Peyer's patch (tissue), 4 donors: ENCODE data around the gene TTLL5. TPM values are rescaled to one million over a fixed set of nuclear protein-coding genes. Genes with fewer than 3 reads are reported as not detected.
"Not testable (repeated sequence)": the region's sequence is repeated elsewhere in the genome, so short reads cannot be mapped to it uniquely, and the experiment has no call there.

ENCODE experiments used
- DNase-seq, 3 donors: peaks; one replicate each; pipeline ENCODE4 v3.0.0-alpha.2; 2017 to 2019
- H3K27ac ChIP-seq, 4 donors: fragments of 200-600 bp; sonication (generic); one replicate each; pipeline ENCODE4 v1.5.1; 2016 to 2019
- H3K27me3 ChIP-seq, 2 donors: fragments of 200-600 bp; sonication (generic); one replicate each; pipeline ENCODE4 v1.5.1; 2019
- H3K36me3 ChIP-seq, 3 donors: fragments of 200-600 bp; sonication (generic); one replicate each; pipeline ENCODE4 v1.5.1; 2016 to 2019
- H3K4me1 ChIP-seq, 4 donors: fragments of 200-600 bp; sonication (generic); one replicate each; pipeline ENCODE4 v1.5.1; 2016 to 2019
- H3K4me3 ChIP-seq, 4 donors: fragments of 200-600 bp; sonication (generic); 1 replicate in 3 of 4; 2 replicates in 1 of 4; pipeline ENCODE4 v1.5.1; 2016 to 2019; ENCODE audit warnings: mild to moderate bottlenecking in 1 of 4
- H3K9me3 ChIP-seq, 4 donors: fragments of 200-600 bp; sonication (generic); one replicate each; pipeline ENCODE4 v1.5.1; 2016 to 2019; ENCODE audit warnings: mild to moderate bottlenecking in 1 of 4
- CTCF ChIP-seq, 6 experiments: fragments of 450-650 bp in 4 of 6; fragments of 200-600 bp in 2 of 6; sonication (generic) in 1 of 6; IDR thresholded peaks; one replicate each; pipeline ENCODE4 v1.5.1; 2017 to 2019; ENCODE audit warnings: antibody characterized with exemption in 6 of 6, mild to moderate bottlenecking in 3 of 6, moderate library complexity in 1 of 6
- POLR2A ChIP-seq, 2 donors: fragments of 450-650 bp; IDR thresholded peaks; one replicate each; pipeline ENCODE4 v1.5.1; 2017; ENCODE audit warnings: antibody characterized with exemption in 2 of 2, mild to moderate bottlenecking in 2 of 2, moderate library complexity in 2 of 2
- total RNA-seq, 4 donors: library from RNA; depleted of rRNA; stranded (reverse); fragments of >200 nt; gene quantifications; one replicate each; pipeline ENCODE4 v1.1.0, GENCODE V29; 2016

TTLL5 gene
- total RNA-seq, 4 donors from 2014 or later: 33.6 to 82.5 (median 46.4) TPM

GRCh38 chr14:75840911-75841310, 179.9 kb downstream of the TTLL5 start:
- H3K9me3 ChIP-seq: no peaks in the 10 kb centered on the region
- TF ChIP-seq POLR2A (IDR thresholded peaks at IDR 0.05): no peak

GRCh38 chr14:75842551-75842950, 181.5 kb downstream of the TTLL5 start:
- no peaks in the 10 kb centered on the region for H3K27me3 ChIP-seq
- H3K36me3 ChIP-seq: no peaks in the 10 kb centered on the region
- H3K27ac ChIP-seq: no peak overlapping the region
- no peaks in the 10 kb centered on the region for H3K9me3 ChIP-seq
- H3K4me1 ChIP-seq: peaks cover 0 to 6% (median 0%) of the 10 kb centered on the region in 4 donors
- H3K4me3 ChIP-seq: no peak overlapping the region
- no peak for TF ChIP-seq POLR2A (IDR thresholded peaks at IDR 0.05)
- TF ChIP-seq CTCF (IDR thresholded peaks at IDR 0.05): no peak
- DNase-seq: no peak

More at GRCh38 chr14:75840911-75841310, 179.9 kb downstream of the TTLL5 start:
- H3K4me1 ChIP-seq: peaks cover 0 to 6% (median 0%) of the 10 kb centered on the region in 4 donors
- no peak for DNase-seq
- no peaks in the 10 kb centered on the region for H3K36me3 ChIP-seq
- no peak overlapping the region for H3K4me3 ChIP-seq
- H3K27ac ChIP-seq: no peak overlapping the region
- H3K27me3 ChIP-seq: no peaks in the 10 kb centered on the region

GRCh38 chr14:75844486-75844885, 183.4 kb downstream of the TTLL5 start:
- H3K36me3 ChIP-seq: no peaks in the 10 kb centered on the region
- no peaks in the 10 kb centered on the region for H3K27me3 ChIP-seq
- H3K27ac ChIP-seq: no peak overlapping the region
- no peak for DNase-seq
- no peaks in the 10 kb centered on the region for H3K9me3 ChIP-seq
- TF ChIP-seq CTCF (IDR thresholded peaks at IDR 0.05) (no peak), POLR2A (IDR thresholded peaks at IDR 0.05) (no peak)
- H3K4me3 ChIP-seq: no peak overlapping the region
- H3K4me1 ChIP-seq: peaks cover 0 to 6% (median 0%) of the 10 kb centered on the region in 4 donors

GRCh38 chr14:75845136-75845804, 184.2 kb downstream of the TTLL5 start:
- DNase-seq: no peak
- TF ChIP-seq CTCF (IDR thresholded peaks at IDR 0.05): no peak
- TF ChIP-seq POLR2A (IDR thresholded peaks at IDR 0.05): no peak
- H3K9me3 ChIP-seq: no peaks in the 10 kb centered on the region
- no peaks in the 10 kb centered on the region for H3K36me3 ChIP-seq
- H3K27me3 ChIP-seq: no peaks in the 10 kb centered on the region
- H3K27ac ChIP-seq: no peak overlapping the region
- peaks cover 0 to 6% (median 0%) of the 10 kb centered on the region in 4 donors for H3K4me1 ChIP-seq
- H3K4me3 ChIP-seq: no peak overlapping the region

- not testable (repeated sequence) for H3K36me3 ChIP-seq, H3K4me1 ChIP-seq, H3K9me3 ChIP-seq, H3K27ac ChIP-seq, DNase-seq, H3K4me3 ChIP-seq, H3K27me3 ChIP-seq
These were observed 185.6 kb downstream of the TTLL5 start for GRCh38 chr14:75846694-75847093.

- H3K27me3 ChIP-seq: no peaks in the 10 kb centered on the region
- TF ChIP-seq CTCF (IDR thresholded peaks at IDR 0.05): no peak
- no peak for TF ChIP-seq POLR2A (IDR thresholded peaks at IDR 0.05)
- no peak for DNase-seq
- H3K27ac ChIP-seq: no peak overlapping the region
- H3K4me3 ChIP-seq: no peak overlapping the region
- H3K9me3 ChIP-seq: no peaks in the 10 kb centered on the region
- peaks cover 0 to under 1% (median 0%) of the 10 kb centered on the region in 4 donors for H3K4me1 ChIP-seq
- H3K36me3 ChIP-seq: peaks cover 0 to 4% (median 0%) of the 10 kb centered on the region in 3 donors
These were observed 186.5 kb downstream of the TTLL5 start for GRCh38 chr14:75847584-75847983.
